Measurements from ENCODE around the gene UST.

Gene UST

GRCh38 chr6:149074832-149075258, 328.0 kb downstream of the UST start:
- no peak for DNase-seq

- DNase-seq = no peak
Measured at GRCh38 chr6:149075616-149076354, 329.0 kb downstream of the UST start.

GRCh38 chr6:149076355-149076734, 329.5 kb downstream of the UST start:
- DNase-seq = no peak

- no peak for DNase-seq
Measured at GRCh38 chr6:149077208-149077607, 330.4 kb downstream of the UST start.

- DNase-seq = no peak
Measured at GRCh38 chr6:149078211-149078782, 331.5 kb downstream of the UST start.

GRCh38 chr6:149079456-149079855, 332.6 kb downstream of the UST start:
- DNase-seq = no peak

GRCh38 chr6:149079911-149080491, 333.2 kb downstream of the UST start:
- no peak for DNase-seq

- no peak for DNase-seq
Measured at GRCh38 chr6:149080511-149080910, 333.7 kb downstream of the UST start.

- DNase-seq = no peak
Measured at GRCh38 chr6:149081281-149081680, 334.5 kb downstream of the UST start.

- peak; percentile 90 for DNase-seq
Measured at GRCh38 chr6:149082320-149082719, 335.5 kb downstream of the UST start.

GRCh38 chr6:149084026-149084425, 337.2 kb downstream of the UST start:
- no peak for DNase-seq

- DNase-seq = no peak
Measured at GRCh38 chr6:149084808-149085556, 338.2 kb downstream of the UST start.

- DNase-seq = no peak
Measured at GRCh38 chr6:149085557-149085938, 338.7 kb downstream of the UST start.

- no peak for DNase-seq
Measured at GRCh38 chr6:149086363-149086762, 339.5 kb downstream of the UST start.

GRCh38 chr6:149087898-149088297, 341.1 kb downstream of the UST start:
- DNase-seq = no peak

- DNase-seq = no peak
Measured at GRCh38 chr6:149088361-149088760, 341.5 kb downstream of the UST start.

- no peak for DNase-seq
Measured at GRCh38 chr6:149089510-149089909, 342.7 kb downstream of the UST start.

- DNase-seq = no peak
Measured at GRCh38 chr6:149090937-149091336, 344.1 kb downstream of the UST start.

- no peak for DNase-seq
Measured at GRCh38 chr6:149093643-149094042, 346.8 kb downstream of the UST start.

GRCh38 chr6:149094156-149094555, 347.3 kb downstream of the UST start:
- no peak for DNase-seq

GRCh38 chr6:149094934-149095351, 348.1 kb downstream of the UST start:
- no peak for DNase-seq

GRCh38 chr6:149095842-149096241, 349.0 kb downstream of the UST start:
- DNase-seq = no peak

GRCh38 chr6:149097794-149098193, 351.0 kb downstream of the UST start:
- no peak for DNase-seq
